ENCODE measurements around the gene CLIP4. TPM values are rescaled to one million over a fixed set of nuclear protein-coding genes. Genes with fewer than 3 reads are reported as not detected.

CLIP4 gene
- total and polyA plus RNA-seq, 10 of the 15 experiments (the other 5 are each of a cell fraction or from before 2014, with no cell fraction given), result 5.5 to 34.9 (median 16.8) TPM

GRCh38 chr2:29110916-29111535 is 4.2 kb upstream of the CLIP4 start (continued):
- TF ChIP-seq ASH2L (IDR thresholded peaks at IDR 0.05; ENCODE audit: borderline replicate concordance, low read depth), result no peak
- TF ChIP-seq MYC (IDR thresholded peaks at IDR 0.05; ENCODE audit: insufficient read depth, insufficient read length, insufficient replicate concordance, low read length, severe bottlenecking), result no peak
- TF ChIP-seq ATF7 (IDR thresholded peaks at IDR 0.05; ENCODE audit: low read depth), result peak; percentile 28
- TF ChIP-seq BACH1 (IDR thresholded peaks at IDR 0.05; ENCODE audit: borderline replicate concordance), result peak; percentile 57; the same call in 1 of the 2 replicates
- TF ChIP-seq, protein P1, sequence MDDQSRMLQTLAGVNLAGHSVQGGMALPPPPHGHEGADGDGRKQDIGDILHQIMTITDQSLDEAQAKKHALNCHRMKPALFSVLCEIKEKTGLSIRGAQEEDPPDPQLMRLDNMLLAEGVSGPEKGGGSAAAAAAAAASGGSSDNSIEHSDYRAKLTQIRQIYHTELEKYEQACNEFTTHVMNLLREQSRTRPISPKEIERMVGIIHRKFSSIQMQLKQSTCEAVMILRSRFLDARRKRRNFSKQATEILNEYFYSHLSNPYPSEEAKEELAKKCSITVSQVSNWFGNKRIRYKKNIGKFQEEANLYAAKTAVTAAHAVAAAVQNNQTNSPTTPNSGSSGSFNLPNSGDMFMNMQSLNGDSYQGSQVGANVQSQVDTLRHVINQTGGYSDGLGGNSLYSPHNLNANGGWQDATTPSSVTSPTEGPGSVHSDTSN (IDR thresholded peaks at IDR 0.05; ENCODE audit: insufficient replicate concordance, low read depth, low read length), result no peak
- TF ChIP-seq BHLHE40 (IDR thresholded peaks at IDR 0.05; ENCODE audit: borderline replicate concordance in 1 of 2, low read depth in 2 of 2, low read length in 1 of 2), result peak in 1 of 2 experiments; percentile 23; a peak in 1 of 4 replicates
- 0 out of 2 replicates have a peak, but pooled peaks have one; percentile 44 for TF ChIP-seq WRNIP1 (IDR thresholded peaks at IDR 0.05; ENCODE audit: borderline replicate concordance, low read depth, low read length)

- H3K27ac ChIP-seq (ENCODE audit: control insufficient read depth, insufficient read depth), result no peak overlapping the region
- ATAC-seq, result no peak
- peaks cover 11% of the 10 kb centered on the region for H3K79me2 ChIP-seq (ENCODE audit: control insufficient read depth, insufficient read depth, low read length)
- ChIA-PET RAD21 (ENCODE audit: unreplicated experiment) (no interaction called here), SMC1A (ENCODE audit: uncharacterized antibody, unreplicated experiment) (no interaction called here), CTCF (no interaction called here), POLR2A (no interaction called here)
- H3K4me2 ChIP-seq (ENCODE audit: control insufficient read depth, insufficient read depth), result no peak overlapping the region
- no peak for DNase-seq (ENCODE audit: low read depth, low spot score)
- no TSS peak for BruUV-seq (replicated peaks)
- no peaks in the 10 kb centered on the region for H4K20me1 ChIP-seq (ENCODE audit: control insufficient read depth, insufficient read depth)
- H3K9me3 ChIP-seq (replicated peaks; ENCODE audit: control insufficient read depth, insufficient read depth, low read length), result no peaks in the 10 kb centered on the region
- H3K27me3 ChIP-seq (replicated peaks in 1 of 2; ENCODE audit: control insufficient read depth in 2 of 2, insufficient read depth in 2 of 2, low read length in 1 of 2), result no peaks in the 10 kb centered on the region
- no peak overlapping the region for H3K4me3 ChIP-seq
- FAIRE-seq, result no peak
- no peak for TF ChIP-seq HCFC1 (IDR thresholded peaks at IDR 0.05; ENCODE audit: low read length)
- TF ChIP-seq ZNF622 (IDR thresholded peaks at IDR 0.05), result no peak
- TF ChIP-seq SPI1 (IDR thresholded peaks at IDR 0.05; ENCODE audit: borderline replicate concordance, insufficient read depth, low read depth, low read length), result no peak
- TF ChIP-seq PAX5 (IDR thresholded peaks at IDR 0.05; ENCODE audit: borderline replicate concordance, low read depth, low read length), result no peak
- no peak for TF ChIP-seq FOXK2 (IDR thresholded peaks at IDR 0.05)
- no peak for TF ChIP-seq CBFB (IDR thresholded peaks at IDR 0.05; ENCODE audit: low read depth)
- no peak for TF ChIP-seq RAD51 (IDR thresholded peaks at IDR 0.05)
- no peak for TF ChIP-seq SUZ12 (IDR thresholded peaks at IDR 0.05; ENCODE audit: unreplicated experiment)
- TF ChIP-seq GATAD2B (conservative IDR thresholded peaks at IDR 0.05; ENCODE audit: low read depth), result no peak
- no peak for TF ChIP-seq POU2F2 (IDR thresholded peaks at IDR 0.05; ENCODE audit: borderline replicate concordance, low read depth, low read length)
- no peaks in the 10 kb centered on the region for H3K36me3 ChIP-seq (ENCODE audit: control insufficient read depth in 2 of 2, insufficient read depth in 2 of 2, low read length in 1 of 2)
- intact Hi-C loops (cut with micrococcal nuclease; ENCODE audit: unreplicated experiment), result loop anchor here (5.0 kb wide), 1 partner anchor 40 kb away; the partner anchor contains the start of gene PCARE
- H2AFZ ChIP-seq (ENCODE audit: control insufficient read depth, low read depth, low read length), result no peak overlapping the region
- H3K9ac ChIP-seq (ENCODE audit: control insufficient read depth, insufficient read depth, low read length), result no peak overlapping the region
- H3K4me1 ChIP-seq (ENCODE audit: control insufficient read depth, insufficient read depth, low read length), result peaks cover 56% of the 10 kb centered on the region
- in situ Hi-C loops (cut with MboI), result no loop called here
Measured at GRCh38 chr2:29112379-29112778, 2.8 kb upstream of the CLIP4 start.

Data from GM12878 (cell line).